PC-3 (cell line): ENCODE results near the gene CTSC.
"Not testable (repeated sequence)": the region's sequence is repeated elsewhere in the genome, so short reads cannot be mapped to it uniquely, and the experiment has no call there.

Experiments used
- EZH2 ChIP-seq: fragments of 300-600 bp; sonication (generic); IDR thresholded peaks from one replicate; pipeline ENCODE4 v1.6.1; 2017; ENCODE audit warnings: antibody characterized with exemption, mild to moderate bottlenecking, low read length; ENCODE audit not compliant: unreplicated experiment
- EZH2phosphoT487 ChIP-seq: fragments of 300-600 bp; sonication (generic); IDR thresholded peaks from 2 replicates; pipeline ENCODE4 v1.6.1; 2018; ENCODE audit warnings: mild to moderate bottlenecking, antibody characterized with exemption, low read length, borderline replicate concordance
- TF ChIP-seq, protein P1 (sequence below): fragments of 300-600 bp; sonication (generic); conservative IDR thresholded peaks from 2 replicates; pipeline ENCODE4 v1.5.1; 2017; ENCODE audit warnings: antibody characterized with exemption, low read depth, mild to moderate bottlenecking, low read length

DNA sequence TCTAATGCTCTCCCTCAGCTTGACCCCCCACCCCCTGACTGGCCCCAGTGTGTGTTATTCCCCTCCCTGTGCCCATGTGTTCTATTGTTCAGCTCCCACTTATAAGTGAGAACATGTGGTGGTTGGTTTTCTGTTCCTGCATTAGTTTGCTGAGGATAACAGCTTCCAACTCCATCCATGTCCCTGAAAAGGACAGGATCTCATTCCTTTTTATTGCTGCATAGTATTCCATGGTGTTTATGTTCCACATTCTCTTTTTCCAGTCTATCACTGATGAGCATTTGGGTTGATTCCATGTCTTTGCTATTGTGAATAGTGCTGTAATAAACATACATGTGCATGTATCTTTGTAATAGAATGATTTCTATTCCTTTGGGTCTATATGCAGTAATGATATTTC, 16.1 kb downstream of the CTSC start:
- TF ChIP-seq EZH2, EZH2phosphoT487: not testable (repeated sequence)
- TF ChIP-seq, protein P1, sequence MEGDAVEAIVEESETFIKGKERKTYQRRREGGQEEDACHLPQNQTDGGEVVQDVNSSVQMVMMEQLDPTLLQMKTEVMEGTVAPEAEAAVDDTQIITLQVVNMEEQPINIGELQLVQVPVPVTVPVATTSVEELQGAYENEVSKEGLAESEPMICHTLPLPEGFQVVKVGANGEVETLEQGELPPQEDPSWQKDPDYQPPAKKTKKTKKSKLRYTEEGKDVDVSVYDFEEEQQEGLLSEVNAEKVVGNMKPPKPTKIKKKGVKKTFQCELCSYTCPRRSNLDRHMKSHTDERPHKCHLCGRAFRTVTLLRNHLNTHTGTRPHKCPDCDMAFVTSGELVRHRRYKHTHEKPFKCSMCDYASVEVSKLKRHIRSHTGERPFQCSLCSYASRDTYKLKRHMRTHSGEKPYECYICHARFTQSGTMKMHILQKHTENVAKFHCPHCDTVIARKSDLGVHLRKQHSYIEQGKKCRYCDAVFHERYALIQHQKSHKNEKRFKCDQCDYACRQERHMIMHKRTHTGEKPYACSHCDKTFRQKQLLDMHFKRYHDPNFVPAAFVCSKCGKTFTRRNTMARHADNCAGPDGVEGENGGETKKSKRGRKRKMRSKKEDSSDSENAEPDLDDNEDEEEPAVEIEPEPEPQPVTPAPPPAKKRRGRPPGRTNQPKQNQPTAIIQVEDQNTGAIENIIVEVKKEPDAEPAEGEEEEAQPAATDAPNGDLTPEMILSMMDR = not testable (repeated sequence)
